ENCODE data around the gene THRB.

THRB gene

DNA sequence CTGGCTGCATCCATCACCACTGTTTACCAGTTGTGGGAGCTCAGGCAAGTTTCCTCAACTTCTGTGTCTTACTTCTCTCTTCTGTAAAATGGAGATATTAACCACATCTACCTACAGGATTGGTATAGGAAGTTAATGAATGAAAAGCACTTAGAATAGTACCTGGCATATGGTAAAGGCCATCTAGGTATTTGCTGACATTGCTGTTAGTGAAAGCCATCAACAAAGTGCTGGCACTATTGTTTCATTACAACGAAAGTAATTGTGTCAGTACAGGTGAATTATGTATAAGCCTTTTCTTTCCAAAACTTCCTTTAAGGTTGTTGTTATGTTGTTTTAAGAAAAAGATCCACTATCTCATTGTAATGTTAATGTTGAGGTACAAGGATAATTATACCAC, 352.5 kb downstream of the THRB start:
- no peak for DNase-seq (ENCODE audit: low spot score)

DNA sequence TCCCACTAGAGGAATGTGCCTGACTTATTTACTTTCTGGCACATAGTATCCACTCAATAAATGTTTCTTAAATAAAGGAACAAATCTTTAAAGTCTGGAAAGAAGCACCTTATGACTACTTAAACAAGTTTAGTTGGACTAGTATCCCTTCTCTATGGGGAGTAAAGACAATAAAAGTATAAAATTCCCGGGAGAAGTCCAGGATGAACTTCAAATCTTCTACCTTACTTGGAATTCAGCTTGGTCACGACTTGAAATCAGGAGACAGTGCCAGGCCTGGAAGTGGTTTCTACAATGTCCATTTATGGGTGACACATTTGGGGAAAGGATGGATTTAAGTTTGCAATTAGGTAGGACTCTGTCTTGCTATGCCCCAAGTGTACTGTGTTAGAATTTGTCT, 353.1 kb downstream of the THRB start:
- DNase-seq (ENCODE audit: low spot score): no peak

DNA sequence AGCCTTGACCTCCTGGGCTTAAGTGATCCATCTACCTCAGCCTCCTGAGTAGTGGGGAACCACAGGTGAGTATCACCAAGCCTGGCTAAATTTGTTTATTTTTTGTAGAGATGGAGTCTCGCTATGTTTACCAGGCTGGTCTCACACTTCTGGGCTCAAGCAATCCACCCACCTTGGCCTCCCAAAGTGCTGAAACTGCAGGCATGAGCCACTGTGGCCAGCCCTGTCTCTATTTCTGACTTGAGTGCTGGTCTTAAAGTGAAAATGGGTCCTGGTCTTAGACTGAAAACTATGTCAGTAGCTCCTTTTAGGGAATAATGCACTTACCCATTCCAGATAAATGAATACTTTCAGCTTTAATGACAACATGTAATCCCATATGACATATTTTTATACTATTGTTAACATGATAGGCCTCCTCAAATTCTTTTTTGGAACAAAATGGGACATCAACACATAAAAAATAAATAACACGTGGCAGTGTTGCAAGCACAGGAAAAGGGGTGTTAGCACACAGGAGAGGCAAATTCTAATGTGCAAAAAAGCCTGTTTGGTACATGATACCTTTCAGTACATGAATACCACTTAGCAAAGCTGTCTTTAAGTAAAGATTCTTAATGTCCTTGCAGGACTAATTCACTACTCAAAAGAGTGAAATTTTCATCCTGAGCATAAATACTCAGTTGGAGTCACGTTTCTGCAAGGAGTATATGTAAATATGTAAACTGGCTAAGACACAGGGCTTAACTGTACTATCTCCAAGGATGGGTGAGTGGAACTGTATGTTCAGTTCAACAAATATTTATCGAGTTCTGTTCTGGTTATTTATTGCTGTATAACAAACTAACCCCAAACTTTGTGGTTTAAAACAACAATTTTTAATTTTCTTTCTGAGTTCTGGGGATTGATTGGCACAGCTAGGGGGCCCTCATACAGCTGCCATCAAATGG, 354.9 kb downstream of the THRB start:
- no peak for DNase-seq (ENCODE audit: low spot score)

DNA sequence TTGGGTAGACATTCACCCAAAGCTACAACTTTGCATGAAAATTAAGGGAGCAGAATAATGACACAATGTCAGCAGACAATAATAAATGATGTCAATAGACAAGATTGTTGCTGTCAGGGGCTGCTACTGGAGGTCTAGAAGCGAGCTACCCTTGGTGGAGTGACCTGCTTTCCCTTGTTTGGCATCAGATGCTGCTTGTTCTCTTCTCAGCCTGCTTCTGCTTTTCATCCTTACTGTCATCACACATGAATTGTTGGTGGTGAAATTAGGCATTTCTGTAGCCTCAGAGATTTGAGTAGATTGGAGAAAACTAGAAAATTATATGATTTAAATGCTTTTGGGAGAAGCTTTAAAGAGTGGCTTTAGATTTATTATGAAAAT, 355.8 kb downstream of the THRB start:
- no peak for DNase-seq (ENCODE audit: low spot score)

DNA sequence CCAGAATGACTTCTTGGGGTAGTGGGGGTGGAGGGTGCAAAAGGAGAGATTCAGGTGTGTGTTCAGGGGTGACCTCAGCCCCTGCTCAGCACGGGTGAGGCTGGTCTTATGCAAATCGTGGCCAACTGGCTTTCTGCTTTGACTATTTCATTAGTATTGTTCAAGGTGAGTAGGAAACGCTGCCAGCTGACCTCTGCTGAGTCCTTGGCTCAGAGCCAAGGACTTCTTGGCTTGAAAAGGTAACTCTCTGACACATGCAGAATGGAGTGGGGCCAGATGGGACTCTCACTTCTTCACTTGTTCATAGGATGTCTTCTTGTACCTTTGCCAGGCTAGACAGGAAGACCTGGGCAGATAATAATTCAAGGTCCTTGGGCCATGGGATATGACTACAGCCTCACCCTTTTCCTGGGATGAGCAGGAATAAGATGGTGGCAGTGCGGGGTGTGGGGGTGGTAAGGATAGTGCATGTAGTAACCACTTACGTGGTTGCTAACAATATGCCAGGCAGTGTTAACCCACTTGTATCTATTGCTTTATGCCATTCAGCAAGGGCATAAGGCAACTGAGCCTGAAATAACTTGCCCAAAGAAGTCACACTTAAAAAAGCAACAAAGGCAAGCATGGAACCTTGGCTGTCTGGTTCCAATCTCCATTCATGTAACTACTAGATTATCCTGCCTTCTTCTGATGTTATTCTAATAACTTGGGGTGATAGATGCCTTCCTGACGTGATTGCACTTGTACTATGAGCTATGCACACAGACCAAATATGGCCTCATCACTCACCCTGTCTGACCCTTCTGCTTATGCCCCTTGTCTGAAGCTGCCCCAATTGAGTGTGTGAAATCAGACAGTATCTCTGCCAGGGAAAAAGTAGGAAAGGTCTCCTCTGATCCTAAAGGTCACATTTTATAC, 356.4 kb downstream of the THRB start:
- DNase-seq (ENCODE audit: low spot score): no peak

DNA sequence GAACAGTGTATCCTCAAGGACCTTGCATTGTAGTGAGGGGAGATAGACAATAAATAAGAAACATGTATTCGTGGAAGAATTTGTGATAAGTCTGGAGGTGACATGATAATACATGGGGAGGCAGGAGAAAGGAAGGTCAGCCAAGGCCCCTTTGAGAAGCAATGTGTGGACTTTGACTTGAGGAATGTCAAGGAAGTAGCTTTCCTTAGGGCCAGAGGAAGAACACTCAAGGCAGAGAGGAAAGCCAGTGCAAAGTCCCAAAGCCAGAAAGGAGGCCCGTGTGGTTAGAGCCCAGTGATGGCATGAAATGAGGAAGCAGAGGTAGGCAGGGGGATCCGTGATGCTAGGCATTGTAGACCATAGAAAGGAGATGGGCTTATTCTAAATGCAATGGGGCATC, 357.3 kb downstream of the THRB start:
- DNase-seq (ENCODE audit: low spot score): no peak

DNA sequence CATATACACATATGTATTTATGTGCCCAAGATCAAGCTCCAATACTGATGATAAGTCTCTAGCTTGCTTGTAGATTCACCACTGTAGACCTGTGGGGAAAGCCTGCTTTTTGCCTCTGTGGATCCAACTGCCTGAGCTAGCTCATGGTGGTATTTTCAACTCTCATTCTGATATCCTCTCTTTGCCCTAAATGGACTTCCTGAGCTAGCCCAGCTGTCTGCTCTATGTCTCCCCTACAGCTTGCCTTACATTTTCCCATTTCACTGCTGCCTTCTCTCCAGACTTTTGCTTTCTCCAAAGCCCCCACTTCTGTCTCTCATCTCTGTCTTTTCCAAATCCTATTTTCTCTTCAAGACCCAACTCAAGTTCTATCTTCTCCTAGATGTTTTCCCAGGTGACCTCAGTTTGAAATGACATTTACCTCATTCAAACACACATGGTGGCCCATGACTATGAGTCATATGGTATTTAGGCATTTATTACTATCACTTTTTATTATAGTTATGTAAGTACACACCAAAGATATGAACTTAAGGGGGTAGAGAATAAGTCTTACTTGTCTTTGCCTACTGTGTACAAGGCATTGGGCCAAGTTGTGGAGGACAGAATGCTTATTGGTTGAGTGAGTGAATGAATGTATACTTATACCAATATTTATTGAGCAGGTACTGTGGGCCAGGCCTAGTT, 357.9 kb downstream of the THRB start:
- DNase-seq (ENCODE audit: low spot score): no peak

DNA sequence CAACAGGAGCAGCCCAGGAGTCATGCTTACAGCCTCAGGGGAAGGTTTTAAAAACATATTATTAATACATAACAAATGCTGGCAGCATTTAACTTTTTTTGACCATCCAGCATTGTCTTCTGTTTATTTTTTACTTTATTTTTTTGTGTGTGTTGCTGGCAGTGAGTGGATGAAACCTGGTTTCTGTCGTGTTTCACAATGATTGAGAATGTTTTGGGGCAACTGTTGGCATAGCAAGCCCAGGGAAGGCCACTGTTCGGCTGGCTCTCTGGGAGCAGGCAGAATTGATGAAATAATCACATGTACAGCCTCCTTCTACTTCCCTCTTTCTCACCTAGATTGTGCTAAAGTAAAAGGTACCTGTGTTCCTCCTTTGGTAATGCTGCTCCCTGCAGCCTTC, 359.4 kb downstream of the THRB start:
- DNase-seq (ENCODE audit: low spot score): no peak

DNA sequence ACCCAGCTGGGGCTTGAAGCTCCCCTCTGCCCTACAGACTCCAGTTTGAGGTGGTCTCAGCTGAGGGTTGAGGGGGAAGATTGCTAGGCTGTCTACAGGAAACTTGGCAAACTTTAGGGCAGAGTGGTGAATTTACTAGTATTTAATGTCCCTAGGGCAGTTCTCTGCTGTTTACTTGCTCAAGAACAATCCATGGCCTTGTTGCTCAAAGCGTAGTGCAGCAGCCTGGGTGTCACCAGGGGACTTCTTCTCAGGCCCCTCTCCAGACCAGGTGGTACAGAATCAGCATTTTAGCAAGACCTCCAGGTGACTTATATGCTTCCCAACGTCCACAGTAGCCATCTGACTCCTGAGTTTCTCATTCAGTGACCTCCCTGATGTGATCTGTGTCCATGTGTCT, 360.7 kb downstream of the THRB start:
- no peak for DNase-seq (ENCODE audit: low spot score)

DNA sequence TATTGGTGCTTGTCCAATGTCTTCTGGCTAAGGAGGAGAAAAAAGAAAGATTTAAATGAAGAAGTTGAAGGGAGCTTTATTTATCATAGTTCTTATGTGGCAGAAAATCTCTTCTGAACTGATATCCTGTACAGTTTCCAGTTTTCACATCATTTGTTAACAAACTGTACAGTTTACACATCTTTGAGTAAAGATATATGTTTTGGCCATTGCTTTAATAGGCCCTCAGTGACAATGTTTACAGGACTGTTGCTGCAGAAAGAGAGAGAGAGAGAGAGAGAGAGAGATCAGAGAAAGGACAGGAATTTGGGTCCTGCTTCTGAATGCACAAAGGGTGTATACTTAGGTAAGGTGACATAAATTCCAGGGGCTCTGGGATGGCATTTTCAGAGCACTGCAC, 361.2 kb downstream of the THRB start:
- DNase-seq (ENCODE audit: low spot score): no peak

DNA sequence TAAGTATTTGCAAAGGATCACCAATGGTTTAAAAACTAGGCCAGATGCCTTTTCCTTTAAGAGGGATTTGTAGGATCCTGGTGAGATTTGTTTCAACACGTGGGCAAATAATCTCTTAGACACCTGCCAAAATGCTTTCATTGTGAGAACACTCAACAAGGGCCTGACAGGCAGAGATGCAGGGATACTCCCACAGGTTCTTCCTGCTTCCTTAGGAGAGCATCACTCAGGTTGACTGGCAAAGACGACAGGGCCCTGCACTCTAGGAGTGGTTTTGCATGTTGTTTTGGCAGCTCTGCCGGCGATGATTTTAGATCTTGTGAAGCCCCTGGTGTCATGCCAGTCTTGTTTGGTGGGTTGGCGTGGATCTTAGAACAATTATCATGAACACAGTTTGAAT, 365.1 kb downstream of the THRB start:
- no peak for DNase-seq (ENCODE audit: low spot score)

DNA sequence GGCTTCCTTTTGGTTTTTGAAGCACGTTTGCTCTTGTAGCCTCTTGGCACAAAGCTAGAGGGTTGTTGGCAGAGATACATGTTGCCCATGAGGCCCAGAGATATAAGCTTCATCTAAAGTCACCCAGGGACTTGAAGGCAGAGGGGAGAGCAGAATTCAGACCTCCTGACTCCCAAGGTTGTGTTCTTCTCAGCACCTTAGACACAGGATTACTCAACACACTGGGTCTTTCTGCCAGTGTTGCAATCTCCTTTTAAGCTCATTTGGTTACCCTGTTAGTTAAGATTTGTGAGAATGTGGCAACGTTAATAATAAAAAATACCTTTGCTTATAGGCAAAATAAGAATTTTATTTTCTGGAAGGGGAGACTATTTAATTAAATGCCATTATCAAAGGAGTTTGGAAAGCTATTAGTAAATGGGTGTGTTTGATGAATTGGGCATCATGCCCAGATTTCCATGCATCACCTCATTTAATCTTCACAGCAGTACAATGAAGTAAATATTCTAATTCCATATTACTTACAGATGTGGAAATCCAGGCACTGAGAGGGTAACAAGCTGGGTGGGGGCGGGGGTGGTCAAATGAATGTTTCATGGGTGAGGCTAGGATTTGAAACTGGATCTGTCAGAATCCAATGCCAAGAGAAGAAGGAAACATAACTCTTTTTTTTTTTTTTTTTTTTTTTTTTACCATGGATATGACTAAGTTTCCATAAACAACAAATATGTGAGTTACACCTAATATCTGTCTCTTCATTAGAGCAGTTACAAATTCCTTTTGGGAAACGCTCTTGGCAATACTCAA, 366.2 kb downstream of the THRB start:
- no peak for DNase-seq (ENCODE audit: low spot score)

DNA sequence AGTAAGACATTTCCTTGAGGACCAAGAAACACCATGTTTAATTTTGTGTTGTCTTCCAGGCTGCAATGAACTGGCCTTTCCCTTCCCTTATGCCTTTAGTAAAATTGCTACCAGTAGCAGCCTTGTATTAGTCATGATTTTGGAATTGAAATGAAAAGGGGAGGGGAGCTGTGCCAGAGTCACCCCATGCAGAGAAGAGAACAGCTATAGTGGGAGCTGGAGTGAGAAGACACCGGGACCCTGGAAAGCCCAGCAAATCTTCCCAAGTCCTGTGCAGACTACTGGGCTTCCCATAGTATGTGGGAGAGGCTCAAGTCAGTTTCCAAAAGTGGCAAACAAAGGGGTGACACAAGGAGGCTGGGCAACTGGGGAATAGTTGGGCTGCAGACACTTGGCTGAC, 371.1 kb downstream of the THRB start:
- DNase-seq (ENCODE audit: low spot score): no peak

DNA sequence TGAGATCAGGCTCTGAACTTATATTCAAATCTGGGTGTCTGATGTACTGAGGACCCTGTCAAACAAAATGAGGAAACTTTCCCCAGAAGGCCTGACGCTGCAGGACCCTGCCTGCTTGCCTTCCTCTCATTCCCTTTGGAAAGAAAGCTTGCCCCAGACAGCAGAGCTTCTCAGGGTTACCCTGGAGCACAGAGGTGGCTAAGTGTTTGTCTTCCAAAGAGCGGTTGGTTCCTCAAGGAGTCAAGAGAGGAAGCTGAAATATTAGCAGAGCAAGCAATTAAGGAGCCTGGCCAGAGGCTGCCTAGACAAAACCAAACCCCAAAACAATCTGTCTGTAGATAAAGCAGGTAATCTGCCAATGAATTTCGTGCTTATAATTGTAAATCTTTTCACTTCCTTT, 374.2 kb downstream of the THRB start:
- DNase-seq (ENCODE audit: low spot score): no peak

DNA sequence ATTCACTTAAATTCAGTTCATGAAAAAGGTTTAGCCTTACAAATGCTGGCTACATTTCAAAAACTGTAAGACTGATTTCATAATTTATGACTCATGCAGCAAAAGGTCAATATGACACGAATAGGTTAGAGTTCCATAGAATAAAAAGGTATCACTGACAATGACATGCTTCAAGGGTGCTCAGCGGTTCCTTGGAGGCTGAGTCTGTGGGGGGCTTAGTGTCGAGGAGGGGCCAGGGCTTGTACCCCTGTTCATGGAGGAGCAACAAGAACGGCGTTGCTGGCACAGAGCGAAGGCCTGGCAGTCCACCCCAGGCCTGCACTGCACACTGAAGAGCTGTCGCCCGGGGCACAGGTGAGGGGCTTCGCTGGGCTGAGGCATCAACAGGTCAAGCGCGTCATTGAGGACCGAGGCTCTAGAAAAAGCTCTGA, 375.3 kb downstream of the THRB start:
- DNase-seq (ENCODE audit: low spot score): peak; percentile 5

DNA sequence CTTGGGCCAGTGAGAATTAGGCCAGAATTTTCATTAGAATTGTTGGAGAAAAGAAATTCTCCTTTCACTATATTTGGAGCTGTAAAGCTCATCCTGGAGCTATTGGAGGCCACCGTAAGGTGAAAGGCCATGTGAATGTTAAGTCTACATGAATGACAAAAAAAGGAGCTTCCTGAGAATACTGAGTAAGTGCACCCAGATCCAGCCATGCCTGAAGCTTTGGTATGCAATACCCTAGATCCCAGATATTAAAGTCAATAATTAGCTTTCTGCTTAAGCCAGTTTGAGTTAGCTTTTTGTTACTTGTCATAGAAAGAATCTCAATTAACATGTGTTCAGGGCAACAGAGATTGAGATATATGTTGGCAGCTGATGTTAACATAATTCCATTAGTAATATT, 377.1 kb downstream of the THRB start:
- DNase-seq (ENCODE audit: low spot score): no peak

DNA sequence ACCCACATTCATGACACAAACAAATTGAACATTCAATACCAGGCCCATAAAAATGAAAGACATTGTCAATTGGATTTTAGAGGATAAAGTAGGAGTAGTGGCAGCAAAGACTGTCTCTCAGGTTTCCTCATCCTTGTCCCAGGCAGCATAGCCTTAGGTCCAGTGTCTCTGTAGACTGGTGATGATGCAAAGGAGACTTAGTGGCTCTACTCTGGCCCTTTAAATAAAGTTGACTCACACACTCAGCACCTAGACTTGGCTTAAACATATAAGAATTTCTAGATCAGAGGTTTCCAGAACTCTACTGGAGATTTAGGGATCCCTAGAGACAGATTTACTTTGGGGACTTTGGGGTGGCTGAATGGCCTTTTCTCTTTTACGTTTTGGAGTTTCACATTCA, 382.9 kb downstream of the THRB start:
- peak; percentile 3 for DNase-seq (ENCODE audit: low spot score)

DNA sequence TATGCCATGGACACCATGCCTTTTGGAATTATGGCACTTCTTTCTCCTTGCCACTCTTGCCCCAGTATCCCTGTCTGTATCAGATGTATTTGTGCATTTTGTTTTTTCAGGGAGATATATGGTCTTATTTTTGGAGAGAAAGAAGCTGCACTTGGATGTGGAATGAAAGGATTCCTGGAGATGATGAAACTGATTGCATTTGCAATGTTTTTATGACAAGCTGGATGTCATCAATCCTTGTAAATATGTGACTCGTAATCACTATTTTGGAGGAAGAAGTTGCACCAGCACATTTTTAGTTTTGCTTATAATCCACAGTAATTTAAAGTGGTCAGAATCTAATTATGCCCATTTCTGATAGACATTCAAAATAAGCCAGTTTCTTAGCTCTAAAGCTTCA, 384.6 kb downstream of the THRB start:
- no peak for DNase-seq (ENCODE audit: low spot score)

DNA sequence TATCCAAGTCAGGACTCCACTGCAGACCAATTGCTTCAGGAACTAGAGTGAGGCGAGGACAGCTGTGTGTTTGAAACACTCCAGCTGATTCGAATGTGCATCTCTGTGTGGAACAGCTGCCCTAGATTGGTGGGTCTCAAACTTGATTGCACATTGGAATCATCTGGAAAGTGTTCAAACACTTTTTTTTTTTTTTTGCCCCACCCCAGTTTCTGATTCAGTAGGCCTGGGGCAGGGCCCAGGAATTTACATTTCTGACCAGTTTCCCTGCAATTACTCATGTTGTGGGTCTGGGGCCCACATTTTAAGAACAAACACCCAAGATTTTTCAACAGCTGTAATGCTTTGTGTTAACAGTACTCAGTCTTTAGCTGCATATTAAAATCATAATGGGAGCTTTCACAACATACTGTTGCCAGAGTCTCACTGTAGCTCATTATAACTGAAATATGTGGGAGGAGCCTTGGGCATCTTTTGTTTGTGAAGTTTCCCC, 392.9 kb downstream of the THRB start:
- DNase-seq (ENCODE audit: low spot score): no peak

DNA sequence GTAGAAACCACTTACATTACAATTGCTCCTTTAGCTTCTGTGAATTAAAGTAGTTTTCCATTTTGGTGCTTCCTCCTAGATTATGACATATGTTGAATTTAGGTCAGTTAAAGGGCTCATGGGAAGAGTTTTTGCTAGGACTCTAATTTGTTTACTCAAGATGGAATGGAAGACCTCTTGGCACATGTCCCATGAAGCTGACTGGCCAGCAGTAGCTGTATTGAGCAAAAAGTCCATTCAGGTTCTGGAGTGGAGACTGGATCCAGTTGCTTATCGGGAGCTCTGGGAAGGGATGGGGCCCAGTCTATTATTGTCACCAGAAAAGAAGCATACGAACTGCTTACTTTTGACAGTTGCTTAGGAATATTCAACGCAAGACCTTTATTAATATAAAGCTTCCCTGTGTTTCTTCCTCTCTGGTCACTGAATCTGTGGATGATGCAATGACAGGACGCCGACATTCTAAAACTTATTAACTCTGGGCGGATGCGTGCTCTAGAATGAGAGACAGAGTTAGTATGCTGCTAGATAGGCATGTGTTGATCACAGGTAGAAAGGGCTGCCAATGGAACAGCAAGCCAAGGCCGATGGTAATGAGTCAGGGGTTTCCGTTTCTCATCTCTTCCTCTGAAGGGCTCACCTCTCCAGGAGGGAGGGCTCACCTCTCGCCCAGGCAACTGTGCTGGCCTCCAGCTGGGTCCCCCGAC, 393.8 kb downstream of the THRB start:
- DNase-seq (ENCODE audit: low spot score): no peak

All from RKO (cell line).